GM12865 (cell line): ENCODE results near the gene TBC1D17.

Experiments
- DNase-seq: peaks from one replicate; pipeline ENCODE4 v3.0.0; 2010; ENCODE audit warnings: low read depth
- H3K4me3 ChIP-seq: 2 replicates; pipeline ENCODE4 v1.5.1; 2011; ENCODE audit warnings: mild to moderate bottlenecking, low read depth, low read length, control low read depth
- CTCF ChIP-seq: IDR thresholded peaks from 2 replicates; pipeline ENCODE4 v1.5.1; 2011; ENCODE audit warnings: low read length, control low read depth, low read depth, inconsistent platforms; ENCODE audit not compliant: insufficient read depth; ENCODE audit errors: missing control alignments

Gene TBC1D17

GRCh38 chr19:49916839-49917733 lies 39.6 kb downstream of the TBC1D17 start:
- no peak overlapping the region for H3K4me3 ChIP-seq
- TF ChIP-seq CTCF = peak; percentile 26
- no peak for DNase-seq

GRCh38 chr19:49918089-49918488 lies 40.6 kb downstream of the TBC1D17 start:
- no peak overlapping the region for H3K4me3 ChIP-seq
- DNase-seq = no peak
- no peak for TF ChIP-seq CTCF

GRCh38 chr19:49920624-49921363 lies 43.3 kb downstream of the TBC1D17 start:
- DNase-seq = no peak
- TF ChIP-seq CTCF = no peak
- H3K4me3 ChIP-seq = no peak overlapping the region

- no peak overlapping the region for H3K4me3 ChIP-seq
- no peak for DNase-seq
- TF ChIP-seq CTCF = no peak
Measured at GRCh38 chr19:49921871-49922795, 44.6 kb downstream of the TBC1D17 start.

GRCh38 chr19:49923055-49924003 lies 45.8 kb downstream of the TBC1D17 start:
- no peak for DNase-seq
- no peak overlapping the region for H3K4me3 ChIP-seq
- TF ChIP-seq CTCF = no peak
